ENCODE measurements around the gene RGS10. TPM values are rescaled to one million over a fixed set of nuclear protein-coding genes. Genes with fewer than 3 reads are reported as not detected.

Gene RGS10
- total and polyA plus RNA-seq, 7 donors, result 54.1 to 192 (median 125) TPM

DNA sequence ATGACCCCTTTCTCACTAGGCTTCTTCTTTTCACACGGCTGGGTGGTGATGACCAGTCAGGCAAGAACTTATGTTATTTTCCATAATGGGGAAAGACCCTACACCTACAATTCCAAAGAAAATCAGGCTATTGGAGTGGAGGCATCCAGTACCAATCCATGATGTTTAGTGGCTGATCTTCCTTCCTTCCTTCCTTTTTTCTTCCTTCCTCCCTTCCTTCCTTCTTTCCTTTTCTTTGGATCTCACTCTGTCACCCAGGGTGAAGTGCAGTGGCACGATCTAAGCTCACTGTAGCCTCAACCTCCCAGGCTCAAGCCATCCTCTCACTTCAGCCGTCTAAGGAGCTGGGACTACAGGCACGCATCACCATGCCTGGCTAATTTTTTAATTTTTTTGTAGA lies 2.5 kb downstream of the RGS10 start:
- peak; percentile 25 for DNase-seq
- H3K4me3 ChIP-seq, result peak overlapping the region in 2 of 4 donors; percentile 77 to 87
- H3K27me3 ChIP-seq, result no peaks in the 10 kb centered on the region
- H3K27ac ChIP-seq, result peak overlapping the region in 3 of 4 donors; percentile 83 to 97 (median 95)
- peaks cover 0 to 88% (median 78%) of the 10 kb centered on the region in 4 donors for H3K4me1 ChIP-seq
- WGBS, 2 donors, result 74 to 86% methylated on average over 4 of the region's 4 CpGs
- intact Hi-C loops (cut with DNase I), result loop anchor here (5.0 kb wide), 1 partner anchor 112 kb away; the partner anchor contains the start of gene BAG3
- H3K9me3 ChIP-seq, result no peaks in the 10 kb centered on the region
- H3K36me3 ChIP-seq, result no peaks in the 10 kb centered on the region
- TF ChIP-seq, protein P1, sequence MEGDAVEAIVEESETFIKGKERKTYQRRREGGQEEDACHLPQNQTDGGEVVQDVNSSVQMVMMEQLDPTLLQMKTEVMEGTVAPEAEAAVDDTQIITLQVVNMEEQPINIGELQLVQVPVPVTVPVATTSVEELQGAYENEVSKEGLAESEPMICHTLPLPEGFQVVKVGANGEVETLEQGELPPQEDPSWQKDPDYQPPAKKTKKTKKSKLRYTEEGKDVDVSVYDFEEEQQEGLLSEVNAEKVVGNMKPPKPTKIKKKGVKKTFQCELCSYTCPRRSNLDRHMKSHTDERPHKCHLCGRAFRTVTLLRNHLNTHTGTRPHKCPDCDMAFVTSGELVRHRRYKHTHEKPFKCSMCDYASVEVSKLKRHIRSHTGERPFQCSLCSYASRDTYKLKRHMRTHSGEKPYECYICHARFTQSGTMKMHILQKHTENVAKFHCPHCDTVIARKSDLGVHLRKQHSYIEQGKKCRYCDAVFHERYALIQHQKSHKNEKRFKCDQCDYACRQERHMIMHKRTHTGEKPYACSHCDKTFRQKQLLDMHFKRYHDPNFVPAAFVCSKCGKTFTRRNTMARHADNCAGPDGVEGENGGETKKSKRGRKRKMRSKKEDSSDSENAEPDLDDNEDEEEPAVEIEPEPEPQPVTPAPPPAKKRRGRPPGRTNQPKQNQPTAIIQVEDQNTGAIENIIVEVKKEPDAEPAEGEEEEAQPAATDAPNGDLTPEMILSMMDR (IDR thresholded peaks at IDR 0.05), result no peak
- TF ChIP-seq EP300 (IDR thresholded peaks at IDR 0.05) (no peak), POLR2AphosphoS5 (IDR thresholded peaks at IDR 0.05) (no peak), POLR2A (IDR thresholded peaks at IDR 0.05) (no peak)

DNA sequence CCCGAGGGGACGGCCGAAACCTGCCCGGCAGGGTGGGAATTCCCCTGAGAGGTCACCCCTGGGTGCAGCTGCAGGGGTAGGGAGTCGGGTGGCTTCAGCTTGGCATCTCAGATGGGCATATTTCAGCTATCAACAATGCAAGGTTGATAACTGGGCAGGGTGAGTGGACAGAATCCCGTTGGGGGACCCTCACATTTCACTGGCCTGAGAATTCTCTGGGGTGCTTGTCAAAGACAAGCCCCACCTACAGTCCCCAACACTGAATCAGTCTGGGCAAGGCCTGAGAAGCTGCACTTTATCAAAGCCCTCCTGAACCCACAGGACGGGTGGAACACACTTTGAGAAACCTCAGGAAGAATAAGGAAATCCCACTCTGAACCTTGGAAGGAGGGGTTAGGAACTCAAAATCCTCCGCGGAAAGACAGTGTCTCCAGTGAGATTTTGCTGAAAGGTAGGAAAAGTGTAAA lies 3.1 kb downstream of the RGS10 start:
- no peaks in the 10 kb centered on the region for H3K27me3 ChIP-seq
- H3K4me3 ChIP-seq, result peak overlapping the region in 3 of 4 donors; percentile 14 to 15 (median 14)
- WGBS, 2 donors, result 16 to 50% methylated on average over 9 of the region's 9 CpGs
- peak; percentile 55 for DNase-seq
- no peaks in the 10 kb centered on the region for H3K36me3 ChIP-seq
- intact Hi-C loops (cut with DNase I), result no loop called here
- H3K27ac ChIP-seq, result peak overlapping the region in 3 of 4 donors; percentile 83 to 97 (median 95)
- H3K9me3 ChIP-seq, result no peaks in the 10 kb centered on the region
- TF ChIP-seq, protein P1 (IDR thresholded peaks at IDR 0.05), result no peak
- no peak for TF ChIP-seq POLR2A (IDR thresholded peaks at IDR 0.05)
- no peak for TF ChIP-seq POLR2AphosphoS5 (IDR thresholded peaks at IDR 0.05)
- no peak for TF ChIP-seq EP300 (IDR thresholded peaks at IDR 0.05)
- peaks cover 0 to 87% (median 77%) of the 10 kb centered on the region in 4 donors for H3K4me1 ChIP-seq

DNA sequence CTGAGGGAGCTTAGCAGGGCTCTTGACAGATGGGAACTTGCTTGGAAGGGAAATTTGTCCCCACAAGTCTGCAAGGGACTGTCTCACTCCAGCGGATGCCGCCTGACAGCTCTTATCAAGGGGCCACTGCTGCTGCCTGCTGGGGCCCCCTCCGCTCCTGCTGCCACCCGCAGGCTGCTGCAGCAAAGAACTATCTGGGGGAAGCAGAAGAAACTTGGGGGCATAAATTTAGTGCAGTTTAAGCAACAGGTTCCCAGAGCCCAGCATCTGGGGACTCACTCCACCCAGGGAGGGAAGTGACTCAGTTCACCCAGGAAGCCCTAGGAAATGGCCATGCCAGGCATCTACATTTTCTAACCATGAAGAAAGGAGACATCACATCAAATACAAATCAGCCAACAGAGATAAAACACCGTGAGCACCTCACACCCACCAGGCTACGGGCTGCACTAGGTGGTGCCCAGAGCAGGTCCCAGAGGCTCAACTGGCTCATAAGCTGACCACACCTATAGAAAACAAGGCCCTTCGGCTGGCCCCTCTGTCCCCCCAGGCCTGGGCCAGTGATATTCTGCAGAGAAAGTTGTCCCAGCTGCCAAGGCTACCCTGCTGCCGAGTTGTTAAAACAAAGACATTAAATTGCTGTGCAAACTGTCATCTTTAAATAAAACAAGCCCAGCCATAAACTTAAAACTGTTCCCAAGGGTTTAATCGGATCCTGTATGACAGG lies 3.7 kb downstream of the RGS10 start:
- Histone ChIP-seq H3K27me3 (no peaks in the 10 kb centered on the region), H3K36me3 (no peaks in the 10 kb centered on the region), H3K27ac (peak overlapping the region in 3 of 4 donors; percentile 83 to 97 (median 95)), H3K4me3 (peak overlapping the region in 3 of 4 donors; percentile 14 to 15 (median 14)), H3K9me3 (no peaks in the 10 kb centered on the region), H3K4me1 (peaks cover 0 to 85% (median 75%) of the 10 kb centered on the region in 4 donors)
- DNase-seq, result peak; percentile 62
- intact Hi-C loops (cut with DNase I), result no loop called here
- 41 to 46% methylated on average over 9 of the region's 9 CpGs for WGBS, 2 donors
- TF ChIP-seq, protein P1 (IDR thresholded peaks at IDR 0.05), result no peak
- no peak for TF ChIP-seq EP300 (IDR thresholded peaks at IDR 0.05)
- peak in 2 of 4 donors; percentile 37 to 52 for TF ChIP-seq POLR2AphosphoS5 (IDR thresholded peaks at IDR 0.05)
- TF ChIP-seq POLR2A (IDR thresholded peaks at IDR 0.05), result no peak

DNA sequence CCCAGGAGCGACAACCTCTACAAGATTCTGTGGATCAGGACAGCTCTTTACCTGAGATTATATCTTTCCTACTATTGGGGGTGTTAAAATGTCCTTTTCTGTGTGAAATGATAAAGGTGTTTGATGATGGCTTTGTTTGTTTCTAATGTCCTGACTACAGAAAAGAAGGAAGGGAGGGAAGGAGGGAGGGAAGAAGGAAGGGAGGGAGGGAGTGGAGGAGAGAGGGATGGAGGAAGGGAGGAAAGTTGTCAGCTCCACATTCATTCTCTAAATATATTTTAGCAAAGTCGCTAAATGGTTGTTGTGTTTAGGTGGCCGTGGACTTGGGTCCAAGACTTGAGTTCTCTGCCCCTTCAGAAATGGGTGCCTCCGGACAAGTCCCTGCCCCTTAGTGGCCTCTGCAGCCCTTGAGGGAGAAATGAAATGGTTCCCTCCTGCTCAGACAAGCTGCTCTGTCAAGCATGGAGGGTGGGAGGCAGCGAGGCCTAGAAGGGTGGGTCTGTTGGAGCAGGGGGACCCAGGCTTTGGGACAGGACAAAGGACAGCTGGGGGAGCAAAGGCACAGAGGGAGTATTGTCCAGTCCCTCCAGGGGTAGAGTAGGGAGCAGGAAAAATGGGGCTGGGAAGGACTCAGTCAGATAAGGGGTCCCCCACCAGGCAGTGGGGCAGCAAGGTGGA lies 4.4 kb downstream of the RGS10 start:
- TF ChIP-seq POLR2A (IDR thresholded peaks at IDR 0.05) (no peak), POLR2AphosphoS5 (IDR thresholded peaks at IDR 0.05) (no peak), EP300 (IDR thresholded peaks at IDR 0.05) (no peak)
- TF ChIP-seq, protein P1 (IDR thresholded peaks at IDR 0.05), result no peak
- Histone ChIP-seq H3K4me1 (peaks cover 0 to 85% (median 75%) of the 10 kb centered on the region in 4 donors), H3K9me3 (no peaks in the 10 kb centered on the region), H3K36me3 (no peaks in the 10 kb centered on the region), H3K27ac (peak overlapping the region; percentile 36 to 97 (median 89)), H3K4me3 (peak overlapping the region in 1 of 4 donors; percentile 14), H3K27me3 (no peaks in the 10 kb centered on the region)
- intact Hi-C loops (cut with DNase I), result no loop called here
- 66 to 72% methylated on average over 5 of the region's 5 CpGs for WGBS, 2 donors
- peak; percentile 47 for DNase-seq

Measured in sigmoid colon (tissue), 7 donors.